Stimulated activated CD8-positive, alpha-beta memory T cell treated with anti-CD3 and anti-CD28 coated beads, Interleukin-7, amount 100 ng/mL, for 24 hours (primary cell): ENCODE data around the gene MTF2.
A peak's percentile ranks its signal among the peaks of the same experiment; 100 is the strongest.
"Not testable (repeated sequence)": the region's sequence is repeated elsewhere in the genome, so short reads cannot be mapped to it uniquely, and the experiment has no call there.

Experiments used
- DNase-seq: peaks from one replicate; pipeline ENCODE4 v3.0.0-alpha.2; 2020; ENCODE audit warnings: low read depth

The MTF2 gene

DNA sequence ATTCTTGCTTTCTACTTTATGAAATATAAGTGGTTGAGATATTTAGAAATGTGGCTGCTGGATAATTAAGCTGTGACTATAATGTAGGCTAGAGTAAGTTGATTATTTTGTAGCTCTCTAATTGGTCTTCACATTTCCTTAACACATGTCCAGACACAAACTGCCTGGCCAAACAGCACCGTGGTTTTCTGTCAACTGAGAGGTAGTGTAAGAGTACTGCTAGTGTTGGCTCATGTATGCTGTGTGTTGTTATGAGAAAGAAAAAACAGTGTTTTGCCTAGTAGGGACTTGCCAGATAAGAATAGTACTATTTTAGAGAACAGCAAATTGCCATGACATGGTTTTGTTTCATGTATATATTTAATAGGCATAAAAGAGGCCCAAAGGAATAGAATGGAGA is 64.1 kb downstream of the MTF2 start:
- DNase-seq: no peak

DNA sequence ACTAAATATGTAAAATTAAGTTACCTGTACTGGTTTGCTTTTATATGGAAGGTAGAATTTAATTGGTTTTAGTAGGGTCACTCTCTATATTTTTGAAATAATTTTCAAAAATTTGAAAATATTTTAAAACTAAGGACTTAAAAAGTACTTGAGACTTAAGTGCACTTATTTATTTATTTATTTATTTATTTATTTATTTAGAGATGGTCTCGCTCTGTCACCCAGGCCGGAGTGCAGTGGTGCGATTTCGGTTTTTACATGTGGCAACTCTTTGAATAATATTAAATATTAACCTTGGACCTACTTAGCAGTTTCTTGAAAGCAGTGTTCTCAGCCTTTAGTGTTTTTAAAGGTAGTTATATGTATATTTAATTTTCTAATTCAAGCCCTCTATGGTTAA is 64.7 kb downstream of the MTF2 start:
- DNase-seq: no peak

GRCh38 chr1:93148001-93148400 is 68.9 kb downstream of the MTF2 start:
- DNase-seq: no peak

- no peak for DNase-seq
Measured at GRCh38 chr1:93150729-93151128, 71.6 kb downstream of the MTF2 start.

- DNase-seq: no peak
Measured at GRCh38 chr1:93151474-93151873, 72.4 kb downstream of the MTF2 start.

DNA sequence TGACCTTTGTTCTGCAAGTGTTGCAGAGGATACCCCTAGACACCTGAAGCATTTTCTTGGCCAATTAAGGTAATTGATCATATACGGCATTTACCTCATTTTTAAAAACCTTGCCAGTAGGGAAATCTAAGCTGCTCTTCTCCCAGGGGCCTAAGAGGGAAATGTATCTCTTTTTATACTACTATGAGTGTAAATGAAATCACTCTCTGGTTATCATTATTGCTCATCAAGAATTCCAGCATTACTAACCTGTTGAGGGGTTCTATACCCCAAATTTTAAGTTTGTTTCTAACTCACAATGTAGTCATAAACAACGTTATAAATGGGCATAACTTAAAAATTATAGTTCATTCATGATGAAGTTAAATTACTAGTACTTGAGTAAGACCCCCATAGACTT is 73.8 kb downstream of the MTF2 start:
- no peak for DNase-seq

DNA sequence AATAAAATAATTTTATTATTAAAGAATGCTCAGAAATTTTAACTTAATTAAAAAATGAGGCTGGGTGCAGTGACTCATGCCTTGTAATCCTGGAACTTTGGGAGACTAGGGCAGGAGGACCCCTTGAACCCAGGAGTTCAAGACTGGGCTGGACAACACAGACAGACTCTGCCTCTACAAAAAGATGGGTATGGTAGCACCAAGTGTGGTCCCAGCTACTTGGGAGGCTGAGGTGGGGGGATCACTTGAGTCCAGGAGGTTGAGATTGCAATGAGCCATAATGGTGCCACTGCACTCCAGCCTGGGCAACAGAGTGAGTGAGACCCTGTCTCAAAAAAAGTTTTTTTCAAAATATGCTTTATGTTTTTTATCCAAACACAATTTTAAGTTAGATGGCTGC is 75.8 kb downstream of the MTF2 start:
- DNase-seq: no peak

- DNase-seq: no peak
Measured at GRCh38 chr1:93155335-93155734, 76.3 kb downstream of the MTF2 start.

DNA sequence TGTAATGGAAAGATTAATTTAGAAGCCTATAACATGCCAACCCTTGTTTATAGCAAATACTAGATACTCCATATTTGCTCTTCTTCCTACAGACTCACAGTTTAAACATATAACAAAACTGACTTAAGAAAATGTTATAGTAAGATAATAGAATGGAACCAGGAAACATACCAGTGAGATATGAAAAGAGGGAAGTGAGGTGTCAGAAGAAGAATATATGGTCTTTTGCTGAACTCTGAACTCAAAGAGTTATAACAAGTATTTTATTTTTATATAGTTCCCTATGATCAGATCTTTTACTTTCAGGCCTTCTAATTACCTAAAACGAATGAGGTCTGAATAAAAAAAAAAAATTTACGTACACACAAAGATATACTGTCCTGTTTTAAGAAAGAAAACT is 80.3 kb downstream of the MTF2 start:
- DNase-seq: no peak

DNA sequence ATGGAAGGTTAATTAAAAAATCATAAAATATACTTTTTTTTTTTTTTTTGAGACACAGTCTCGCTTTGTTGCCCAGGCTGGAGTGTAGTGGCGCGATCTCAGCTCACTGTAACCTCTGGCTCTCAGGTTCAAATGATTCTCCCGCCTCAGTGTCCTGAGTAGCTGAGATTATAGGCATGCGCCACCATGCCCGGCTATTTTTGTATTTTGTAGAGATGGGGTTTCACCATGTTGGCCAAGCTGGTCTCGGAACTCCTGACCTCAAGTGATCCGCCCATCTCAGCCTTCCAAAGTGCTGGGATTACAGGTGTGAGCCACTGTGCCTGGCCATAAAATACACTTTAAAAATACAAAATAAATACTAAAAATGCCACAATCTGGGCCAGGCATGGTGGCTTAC is 84.2 kb downstream of the MTF2 start:
- not testable (repeated sequence) for DNase-seq

GRCh38 chr1:93164816-93165215 is 85.7 kb downstream of the MTF2 start:
- no peak for DNase-seq

GRCh38 chr1:93165895-93166294 is 86.8 kb downstream of the MTF2 start:
- not testable (repeated sequence) for DNase-seq

DNA sequence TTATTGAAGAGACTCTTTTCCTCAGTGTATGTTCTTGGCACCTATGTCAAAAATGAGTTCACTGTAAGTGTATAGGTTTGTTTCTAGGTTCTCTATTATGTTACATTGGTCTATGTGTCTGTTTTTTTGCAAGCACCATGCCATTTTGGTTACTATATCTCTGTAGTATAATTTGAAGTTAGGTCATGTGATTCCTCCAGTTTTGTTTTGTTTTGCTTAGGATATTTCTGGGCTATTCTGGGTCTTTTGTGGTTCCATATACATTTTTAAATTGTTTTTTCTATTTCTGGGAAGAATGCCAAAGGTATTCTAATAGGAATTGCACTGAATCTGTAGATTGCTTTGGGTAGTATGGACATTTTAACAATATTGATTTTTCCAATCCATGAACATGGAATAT is 87.9 kb downstream of the MTF2 start:
- DNase-seq: no peak

DNA sequence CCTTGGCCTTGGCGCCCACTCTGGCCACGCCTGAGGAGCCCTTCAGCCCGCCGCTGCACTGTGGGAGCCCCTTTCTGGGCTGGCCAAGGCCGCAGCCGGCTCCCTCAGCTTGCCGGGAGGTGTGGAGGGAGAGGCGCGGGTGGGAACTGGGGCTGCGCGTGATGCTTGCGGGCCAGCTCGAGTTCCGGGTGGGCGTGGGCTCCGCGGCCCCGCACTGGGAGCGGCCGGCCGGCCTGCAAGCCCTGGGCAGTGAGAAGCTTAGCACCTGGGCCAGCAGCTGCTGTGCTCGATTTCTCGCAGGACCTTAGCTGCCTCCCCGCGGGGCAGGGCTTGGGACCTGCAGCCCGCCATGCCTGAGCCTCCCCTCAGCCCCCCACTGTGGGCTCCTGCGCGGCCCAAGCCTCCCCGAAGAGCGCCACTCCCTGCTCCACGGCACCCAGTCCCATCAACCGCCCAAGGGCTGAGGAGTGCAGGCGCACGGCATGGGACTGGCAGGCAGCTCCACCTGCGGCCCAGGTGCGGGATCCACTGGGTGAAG is 91.1 kb downstream of the MTF2 start:
- not testable (repeated sequence) for DNase-seq

- DNase-seq: no peak
Measured at GRCh38 chr1:93171549-93172034, 92.5 kb downstream of the MTF2 start.

GRCh38 chr1:93172778-93173177 is 93.7 kb downstream of the MTF2 start:
- DNase-seq: no peak

DNA sequence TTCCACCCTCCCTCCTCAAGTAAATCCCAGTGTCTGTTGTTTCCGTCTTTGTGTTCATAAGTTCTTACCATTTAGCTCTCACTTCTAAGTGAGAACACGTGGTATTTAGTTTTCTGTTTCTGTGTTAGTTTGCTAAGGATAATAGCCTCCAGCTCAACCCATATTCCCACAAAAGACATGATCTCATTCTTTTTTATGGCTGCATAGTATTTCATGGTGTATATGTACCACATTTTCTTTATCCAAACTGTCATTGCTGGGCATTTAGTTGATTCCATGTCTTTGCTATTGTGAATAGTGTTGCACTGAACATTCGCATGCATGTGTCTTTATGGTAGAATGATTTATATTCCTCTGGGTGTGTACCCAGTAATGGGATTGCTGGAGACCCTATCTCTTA is 95.6 kb downstream of the MTF2 start:
- DNase-seq: not testable (repeated sequence)

DNA sequence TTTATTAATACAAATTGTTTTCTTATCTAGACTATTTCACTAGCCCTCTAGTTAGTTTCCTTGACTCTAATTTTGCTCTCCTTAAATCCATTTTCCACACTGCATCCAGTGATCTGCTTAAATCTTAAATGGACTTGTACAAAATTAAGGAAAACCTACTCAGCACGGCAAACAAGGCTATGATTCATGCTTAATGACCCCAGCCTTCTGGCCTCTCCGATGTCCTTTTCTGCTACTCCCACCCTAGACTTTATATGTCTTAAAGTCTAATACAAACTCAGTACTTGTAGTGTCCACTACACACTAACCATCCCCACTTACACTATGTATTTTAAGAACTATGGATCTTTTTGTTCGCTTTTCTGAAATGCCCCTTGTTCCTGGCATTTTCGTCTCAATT is 98.9 kb downstream of the MTF2 start:
- no peak for DNase-seq

GRCh38 chr1:93178418-93178817 is 99.3 kb downstream of the MTF2 start:
- DNase-seq: no peak

DNA sequence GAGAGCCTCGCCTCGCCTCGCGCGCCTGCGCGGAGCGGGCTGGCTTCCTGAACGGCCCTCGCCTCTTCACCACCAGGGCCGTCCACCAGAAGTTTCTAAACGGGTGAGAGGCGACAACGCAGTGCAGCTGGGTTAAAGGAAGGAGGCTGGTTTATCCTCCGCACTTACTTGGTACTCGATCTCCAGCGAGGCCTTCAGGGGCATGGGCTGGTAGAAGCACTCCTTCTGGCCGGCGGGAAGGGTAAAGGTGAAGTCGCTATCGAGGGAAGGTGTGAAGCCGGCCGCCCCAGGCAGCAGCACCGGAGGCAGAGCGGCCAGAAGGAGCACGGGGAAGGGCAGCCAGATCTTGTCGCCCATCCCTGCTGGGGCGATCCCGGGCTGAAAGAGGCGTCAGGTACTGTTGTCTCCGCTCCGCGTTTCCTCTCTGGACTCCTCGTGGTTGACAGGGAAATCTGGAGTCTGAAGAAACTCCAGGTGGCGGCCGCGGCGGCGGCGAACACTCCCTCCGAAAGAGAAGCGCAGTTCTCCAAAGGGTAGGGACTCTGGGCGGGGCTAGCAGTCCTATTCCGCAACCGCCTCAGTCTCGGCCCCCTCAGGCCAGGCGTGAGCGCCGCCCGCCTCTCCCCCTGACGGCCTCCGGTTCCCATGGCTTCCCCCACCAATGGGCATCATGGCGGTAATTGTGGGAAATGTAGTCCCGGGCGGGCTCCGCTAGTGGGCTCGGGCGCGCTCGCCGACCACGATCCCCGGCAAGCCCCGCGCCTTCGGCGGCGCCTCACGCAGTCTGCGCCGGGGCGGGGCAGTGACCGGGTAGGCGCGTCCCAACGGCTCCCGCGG is 101.0 kb downstream of the MTF2 start, which contains the start of gene TMED5:
Gene TMED5, minus strand, starts transcription at position 528 of the 837 bp plus-strand sequence. Its CDS starts 171 bp downstream, at position 357.
- DNase-seq: peak; percentile 87

DNA sequence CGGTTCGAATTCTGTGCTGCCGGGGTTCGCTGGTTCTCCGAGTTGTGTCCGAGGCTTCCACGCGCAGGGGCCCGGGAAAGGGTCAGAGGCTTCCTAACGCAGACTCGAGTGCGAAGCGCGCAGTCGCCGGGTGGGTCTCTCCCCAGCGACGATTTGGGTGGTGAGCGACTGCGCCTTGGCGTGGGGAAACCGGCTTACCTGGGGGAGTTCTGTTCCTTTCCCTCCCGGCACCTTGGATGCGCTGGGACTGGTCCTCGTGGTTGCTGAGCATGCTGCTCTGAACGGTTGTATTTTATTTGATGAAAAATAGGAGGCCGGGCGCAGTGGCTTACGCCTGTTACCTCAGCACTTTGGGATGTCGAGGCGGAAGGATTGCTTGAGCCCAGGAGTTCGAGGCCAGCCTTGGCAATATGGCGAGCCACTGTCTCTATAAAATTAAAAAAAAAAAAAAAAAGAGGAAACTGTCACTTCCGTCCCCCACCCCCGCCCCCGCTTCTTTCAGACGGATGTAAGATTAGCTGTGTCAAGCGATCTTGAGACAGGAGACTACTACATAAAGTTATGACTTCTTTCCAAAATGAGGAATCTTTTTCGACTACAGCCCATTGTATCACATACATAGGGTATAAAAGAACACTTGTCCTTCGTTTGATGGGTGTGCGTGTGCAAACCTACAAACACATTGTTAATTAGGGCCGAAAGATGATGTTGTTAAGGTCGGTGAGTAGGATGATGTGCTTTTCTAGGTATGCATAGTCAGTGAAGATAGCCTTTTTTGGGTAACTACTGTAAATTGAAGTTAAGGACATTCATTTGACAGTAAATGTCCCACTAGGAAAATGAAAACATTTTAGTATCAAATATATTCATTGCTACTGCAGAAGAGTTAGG is 101.9 kb downstream of the MTF2 start, which contains the start of gene CCDC18:
Gene CCDC18, plus strand, starts transcription at position 2 of the 891 bp plus-strand sequence. CDS start 2,638 bp downstream, outside the sequence.
- no peak for DNase-seq

DNA sequence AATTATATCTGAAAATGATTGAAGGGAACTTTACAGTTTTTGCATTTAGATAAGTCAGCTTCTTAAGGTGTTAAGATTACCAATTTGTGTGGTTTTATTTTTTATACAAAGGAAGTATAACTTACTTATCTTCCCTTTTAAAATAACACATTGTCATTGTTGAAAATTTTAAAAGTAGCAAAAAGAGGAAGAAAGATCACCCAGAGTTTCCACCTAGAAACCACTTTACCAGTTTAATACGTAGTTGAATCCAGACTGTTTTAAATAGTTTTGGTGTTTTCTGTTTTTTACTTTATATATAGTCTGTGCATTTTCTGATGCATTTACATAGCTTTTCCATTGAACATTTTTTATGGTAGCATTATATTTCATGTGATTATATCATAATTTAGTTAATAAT is 107.6 kb downstream of the MTF2 start:
- no peak for DNase-seq
